GM12891 (cell line): Measurements from ENCODE around the gene CRISPLD2.

Experiments used
- PAX5 ChIP-seq: IDR thresholded peaks from 2 replicates; pipeline ENCODE4 v1.6.1; 2011; ENCODE audit warnings: low read length, moderate library complexity, mild to moderate bottlenecking; ENCODE audit not compliant: insufficient read depth, severe bottlenecking
- POLR2A ChIP-seq: IDR thresholded peaks from 2 replicates; pipeline ENCODE4 v1.6.1; 2011; ENCODE audit warnings: low read depth, low read length, control low read depth
- POLR2AphosphoS5 ChIP-seq: IDR thresholded peaks from 2 replicates; pipeline ENCODE4 v1.6.1; 2011; ENCODE audit warnings: low read depth, low read length, control low read depth
- POU2F2 ChIP-seq: IDR thresholded peaks from 2 replicates; pipeline ENCODE4 v1.6.1; 2011; ENCODE audit warnings: low read depth, mild to moderate bottlenecking, control low read depth, low read length, moderate library complexity

GRCh38 chr16:84949772-84950436, 130.1 kb downstream of the CRISPLD2 start:
- TF ChIP-seq POLR2AphosphoS5: no peak
- no peak for TF ChIP-seq POLR2A
- TF ChIP-seq PAX5: no peak
- TF ChIP-seq POU2F2: no peak
